SH-SY5Y (cell line): Measurements from ENCODE around the gene SSBP3.

Experiments
- GATA2 ChIP-seq: IDR thresholded peaks from 2 replicates; pipeline ENCODE4 v1.6.1; 2011; ENCODE audit warnings: mild to moderate bottlenecking, low read depth, low read length
- GATA3 ChIP-seq: IDR thresholded peaks from 2 replicates; pipeline ENCODE4 v1.6.1; 2011; ENCODE audit warnings: low read depth, mild to moderate bottlenecking, low read length, moderate library complexity

- TF ChIP-seq GATA3 (no peak), GATA2 (no peak)
Measured at GRCh38 chr1:54352755-54353154, 53.4 kb downstream of the SSBP3 start.
